WERI-Rb-1 (cell line): ENCODE data around the gene DNAJC13.

ENCODE experiments used
- DNase-seq: peaks from one replicate; pipeline ENCODE4 v3.0.0-alpha.2; 2020
- H3K27ac ChIP-seq: fragments of 250-450 bp; sonication (Bioruptor Pico); 2 replicates; pipeline ENCODE4 v1.5.1; 2020; ENCODE audit warnings: mild to moderate bottlenecking, moderate library complexity
- H3K27me3 ChIP-seq: fragments of 250-450 bp; sonication (Bioruptor Pico); 2 replicates; pipeline ENCODE4 v1.5.1; 2021; ENCODE audit warnings: mild to moderate bottlenecking, low read depth, moderate library complexity; ENCODE audit not compliant: insufficient read depth, severe bottlenecking
- H3K36me3 ChIP-seq: fragments of 250-450 bp; sonication (Bioruptor Pico); 2 replicates; pipeline ENCODE4 v1.5.1; 2020; ENCODE audit warnings: mild to moderate bottlenecking, moderate library complexity
- H3K4me3 ChIP-seq: 2 replicates; pipeline ENCODE4 v1.5.1; 2011; ENCODE audit warnings: low read depth, mild to moderate bottlenecking, control low read depth, low read length
- H3K9me3 ChIP-seq: fragments of 250-450 bp; sonication (Bioruptor Pico); 2 replicates; pipeline ENCODE4 v1.5.1; 2021; ENCODE audit warnings: mild to moderate bottlenecking, moderate library complexity; ENCODE audit not compliant: severe bottlenecking
- CTCF ChIP-seq: IDR thresholded peaks from 2 replicates; pipeline ENCODE4 v1.5.1; 2011; ENCODE audit warnings: low read depth, mild to moderate bottlenecking, control low read depth, inconsistent platforms, low read length

DNAJC13 gene

GRCh38 chr3:132536442-132537153 lies 119.3 kb downstream of the DNAJC13 start:
- no peak overlapping the region for H3K4me3 ChIP-seq
- no peak for TF ChIP-seq CTCF
- H3K27me3 ChIP-seq: no peaks in the 10 kb centered on the region
- H3K36me3 ChIP-seq: peaks cover 55% of the 10 kb centered on the region
- no peak for DNase-seq
- H3K9me3 ChIP-seq: no peaks in the 10 kb centered on the region
- no peak overlapping the region for H3K27ac ChIP-seq

- Histone ChIP-seq H3K4me3 (no peak overlapping the region), H3K9me3 (no peaks in the 10 kb centered on the region), H3K27me3 (no peaks in the 10 kb centered on the region), H3K36me3 (peaks cover 52% of the 10 kb centered on the region), H3K27ac (no peak overlapping the region)
- TF ChIP-seq CTCF: no peak
- no peak for DNase-seq
Measured at GRCh38 chr3:132537297-132537696, 120.0 kb downstream of the DNAJC13 start.

GRCh38 chr3:132538072-132538471 lies 120.8 kb downstream of the DNAJC13 start:
- peaks cover 50% of the 10 kb centered on the region for H3K36me3 ChIP-seq
- no peak for DNase-seq
- no peak for TF ChIP-seq CTCF

GRCh38 chr3:132539681-132540080 lies 122.4 kb downstream of the DNAJC13 start:
- H3K4me3 ChIP-seq: no peak overlapping the region
- no peak for TF ChIP-seq CTCF
- peaks cover 40% of the 10 kb centered on the region for H3K36me3 ChIP-seq
- DNase-seq: no peak
- H3K27me3 ChIP-seq: no peaks in the 10 kb centered on the region
- no peak overlapping the region for H3K27ac ChIP-seq
- H3K9me3 ChIP-seq: no peaks in the 10 kb centered on the region

More at GRCh38 chr3:132538072-132538471, 120.8 kb downstream of the DNAJC13 start:
- no peak overlapping the region for H3K4me3 ChIP-seq
- no peaks in the 10 kb centered on the region for H3K9me3 ChIP-seq
- no peaks in the 10 kb centered on the region for H3K27me3 ChIP-seq
- no peak overlapping the region for H3K27ac ChIP-seq

GRCh38 chr3:132542577-132542976 lies 125.3 kb downstream of the DNAJC13 start:
- no peak for TF ChIP-seq CTCF
- H3K4me3 ChIP-seq: no peak overlapping the region
- H3K27ac ChIP-seq: no peak overlapping the region
- no peak for DNase-seq
- H3K36me3 ChIP-seq: peaks cover 33% of the 10 kb centered on the region
- H3K27me3 ChIP-seq: no peaks in the 10 kb centered on the region
- H3K9me3 ChIP-seq: no peaks in the 10 kb centered on the region
